GM19328 (cell line): ENCODE measurements around the gene STC2.

Experiments
- ATAC-seq: cut with Tn5 transposase; IDR thresholded peaks from one replicate; pipeline ENCODE4 v1.9.1; 2021; ENCODE audit warnings: mild to moderate bottlenecking, moderate library complexity; ENCODE audit not compliant: unreplicated experiment

STC2 gene

DNA sequence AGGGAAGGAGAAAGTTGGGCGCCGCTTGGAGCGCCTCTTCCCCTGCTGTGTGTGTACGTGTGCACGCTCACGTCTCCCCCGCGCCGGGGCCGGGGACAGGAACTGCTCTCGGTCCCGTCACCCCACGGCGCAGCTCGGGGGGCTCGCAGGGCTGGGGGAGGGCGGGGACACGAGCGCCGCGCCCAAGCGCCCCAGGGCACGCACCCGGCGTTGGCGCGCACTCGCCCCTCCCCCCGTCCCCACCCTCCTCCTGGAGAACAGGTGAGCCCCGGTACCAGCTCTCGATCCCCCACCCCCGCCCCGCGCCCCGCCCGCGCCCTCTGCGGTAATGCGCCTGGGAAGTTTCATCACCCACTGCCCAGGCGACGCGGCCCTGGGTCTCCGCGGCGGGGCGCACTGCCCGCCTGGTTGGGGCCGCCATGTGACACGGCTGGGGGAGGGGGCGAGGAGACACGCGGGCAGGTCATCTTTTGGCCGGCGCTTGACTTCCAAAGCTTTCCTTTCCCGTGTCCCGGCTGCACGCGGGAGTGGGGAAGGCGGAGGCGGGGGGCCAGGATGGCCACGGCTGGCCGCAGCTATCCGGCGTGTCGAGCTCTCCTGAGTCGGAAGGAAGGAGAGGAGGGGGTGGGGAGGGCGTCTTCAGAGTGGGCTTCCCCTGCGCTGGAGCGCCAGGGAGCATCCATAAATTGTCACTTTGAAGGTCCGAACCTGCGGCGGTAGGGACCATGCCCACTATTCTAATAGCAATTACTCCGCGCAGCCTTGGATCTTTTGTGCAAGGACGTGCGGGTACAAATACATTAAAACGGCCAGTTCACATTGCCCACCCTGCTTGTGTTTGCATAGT lies 1.5 kb upstream of the STC2 start:
- no peak for ATAC-seq

DNA sequence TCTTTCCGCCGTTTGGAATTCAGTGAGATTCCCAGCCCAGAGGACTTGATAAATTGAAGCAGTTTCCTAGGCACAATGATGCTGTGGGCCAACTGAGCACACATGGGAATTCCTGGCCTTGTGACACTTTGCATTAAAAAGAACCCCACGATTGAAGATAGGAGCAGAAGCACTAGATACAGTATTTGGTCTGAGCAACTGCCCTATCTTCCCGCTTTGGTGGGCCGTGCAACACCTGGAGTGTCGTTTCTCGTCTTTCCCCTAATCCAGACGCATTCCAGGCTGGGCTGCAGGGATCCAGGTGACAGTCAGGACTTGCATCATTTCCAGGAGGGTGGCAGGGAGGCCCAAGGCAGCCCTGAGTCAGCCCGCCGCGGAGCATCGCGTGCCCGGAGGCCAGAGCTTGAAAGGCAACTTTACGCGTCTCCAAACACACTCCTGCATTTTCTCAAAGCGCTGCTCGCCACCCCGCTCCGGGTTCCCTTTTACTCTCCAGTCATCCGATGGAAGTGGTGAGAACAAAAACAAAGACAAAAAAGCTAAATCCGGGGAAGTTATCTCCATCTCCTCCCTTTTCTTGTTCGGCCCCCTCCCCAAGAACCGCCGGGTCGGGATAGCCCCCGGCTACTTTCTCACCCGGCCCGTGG lies 753 bp upstream of the STC2 start:
- ATAC-seq: no peak

DNA sequence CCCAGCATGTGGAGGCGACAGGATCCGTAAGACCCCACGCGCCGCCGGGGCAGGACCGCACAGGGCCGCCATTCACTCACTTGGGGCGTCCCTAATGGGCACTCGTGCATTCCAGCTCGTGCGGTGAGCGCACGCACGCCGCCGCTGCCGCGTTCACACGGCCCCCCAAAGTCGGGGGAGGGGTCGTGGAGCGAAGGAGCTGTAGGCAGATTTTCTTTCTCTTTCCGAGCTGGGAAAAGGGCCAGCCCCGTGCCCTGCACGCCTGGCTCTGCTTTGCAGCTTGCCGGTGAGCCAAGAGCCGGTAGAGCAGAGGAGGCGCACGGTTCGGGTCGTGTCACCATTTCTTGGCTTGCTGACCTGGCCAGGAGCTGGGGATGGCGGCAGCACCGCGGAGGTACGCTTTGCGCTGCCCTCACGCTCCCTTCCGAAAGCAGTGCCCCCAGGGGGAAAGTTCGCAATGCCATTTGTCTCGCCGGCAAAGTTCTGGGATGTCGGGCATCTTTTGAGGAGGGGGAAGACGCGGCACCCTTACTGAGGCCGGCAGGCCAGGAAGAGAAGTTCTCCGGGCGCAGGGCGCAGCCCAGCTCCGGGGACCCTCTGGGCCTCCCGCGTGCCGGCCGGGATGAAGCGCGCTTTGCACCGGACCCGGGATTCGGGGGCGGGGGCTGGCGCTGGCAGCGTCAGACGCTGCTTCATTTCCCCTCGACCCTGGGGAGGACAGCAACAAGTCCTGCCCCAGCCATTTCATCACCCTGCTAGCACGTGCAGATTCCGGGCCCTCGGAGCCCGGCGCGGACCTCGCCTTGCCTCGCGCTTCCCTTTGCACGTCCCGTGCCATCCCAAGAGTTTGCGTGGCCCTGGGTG lies 898 bp downstream of the STC2 start:
- ATAC-seq: no peak

- ATAC-seq: no peak
These were observed 1.7 kb downstream of the STC2 start for GRCh38 chr5:173326501-173326960.

GRCh38 chr5:173325091-173325698 lies 3.0 kb downstream of the STC2 start:
- ATAC-seq: no peak

- ATAC-seq: no peak
These were observed 3.9 kb downstream of the STC2 start for GRCh38 chr5:173324115-173325001.

GRCh38 chr5:173323799-173324114 lies 4.5 kb downstream of the STC2 start:
- ATAC-seq: no peak

- ATAC-seq: no peak
These were observed 5.0 kb downstream of the STC2 start for GRCh38 chr5:173323106-173323798.

- no peak for ATAC-seq
These were observed 6.3 kb downstream of the STC2 start for GRCh38 chr5:173321886-173322285.

GRCh38 chr5:173320259-173320658 lies 8.0 kb downstream of the STC2 start:
- no peak for ATAC-seq

DNA sequence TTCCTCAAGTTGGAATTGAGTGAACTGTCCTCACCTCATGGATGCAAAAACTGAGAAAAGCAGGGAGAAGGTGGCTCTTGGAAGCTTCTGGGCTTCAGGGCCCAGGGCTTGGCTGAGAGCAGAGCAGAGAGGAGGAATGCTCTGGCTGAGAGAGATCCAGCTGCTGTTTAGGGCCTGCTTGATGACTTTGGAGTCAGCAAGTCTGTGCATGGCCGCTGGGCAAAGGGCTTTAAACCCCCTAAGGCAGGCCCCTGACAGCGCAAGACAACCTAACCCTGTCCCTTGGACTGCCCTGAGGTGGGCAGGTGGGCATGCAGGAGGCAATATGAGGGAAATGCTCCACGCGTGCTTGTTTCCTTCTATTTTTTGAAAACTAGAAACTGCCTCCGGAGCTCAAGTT lies 8.6 kb downstream of the STC2 start:
- no peak for ATAC-seq

- no peak for ATAC-seq
These were observed 9.2 kb downstream of the STC2 start for GRCh38 chr5:173318881-173319620.

DNA sequence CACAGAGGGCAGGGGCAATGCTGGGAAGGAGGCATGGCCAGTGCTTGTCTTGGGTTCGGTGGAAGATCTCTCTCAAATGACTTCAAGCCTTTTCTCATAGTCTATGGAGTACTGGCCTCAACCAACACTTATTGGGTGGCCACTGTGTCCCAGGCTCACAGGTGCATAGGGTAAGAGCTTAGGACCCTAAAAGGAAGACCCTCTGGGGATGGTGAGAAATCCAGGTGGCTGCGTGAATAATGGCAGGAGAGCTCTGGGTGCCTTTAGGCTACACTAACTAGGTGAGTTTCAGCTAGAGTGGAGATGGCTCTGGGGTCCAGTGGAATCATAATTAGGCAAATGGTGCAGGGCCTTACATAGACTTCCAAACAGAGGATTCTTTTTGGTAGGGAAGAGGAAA lies 9.9 kb downstream of the STC2 start:
- ATAC-seq: no peak

GRCh38 chr5:173317852-173318251 lies 10.4 kb downstream of the STC2 start:
- no peak for ATAC-seq

DNA sequence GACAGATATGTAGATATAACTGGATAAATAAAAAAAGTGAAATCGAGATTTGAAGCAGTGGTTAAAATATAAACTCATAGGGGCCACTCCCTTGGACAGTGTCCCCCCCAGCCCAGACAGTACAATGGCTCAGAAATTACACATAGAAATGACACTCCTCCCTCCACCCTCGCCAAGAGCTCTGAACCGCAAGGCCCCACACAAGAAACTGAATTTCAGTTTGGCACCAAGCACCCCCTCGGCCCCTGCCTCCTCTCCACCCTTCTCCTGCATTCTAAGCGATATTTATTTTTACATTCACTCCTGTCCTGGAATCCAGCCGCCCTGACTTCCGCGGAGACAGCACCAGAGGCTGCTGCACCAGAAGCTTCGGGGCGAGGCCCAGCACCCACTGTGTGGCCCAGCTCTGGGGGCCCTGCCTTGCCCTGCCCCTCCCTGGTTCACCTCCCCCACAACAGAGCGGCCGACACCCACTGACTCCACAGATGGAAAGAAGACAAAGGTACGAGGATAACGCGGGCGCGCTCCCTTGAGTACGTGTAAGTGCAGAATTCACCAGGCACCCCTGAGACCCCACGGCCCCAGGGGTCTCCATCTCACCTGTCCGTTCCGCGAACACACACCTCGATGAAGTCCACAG lies 11.0 kb downstream of the STC2 start:
- no peak for ATAC-seq

GRCh38 chr5:173316339-173317020 lies 11.7 kb downstream of the STC2 start:
- ATAC-seq: no peak

GRCh38 chr5:173315495-173316338 lies 12.5 kb downstream of the STC2 start:
- no peak for ATAC-seq
